ENCODE measurements around the gene CHMP3. TPM values are rescaled to one million over a fixed set of nuclear protein-coding genes. Genes with fewer than 3 reads are reported as not detected.
"Not testable (repeated sequence)": the region's sequence is repeated elsewhere in the genome, so short reads cannot be mapped to it uniquely, and the experiment has no call there.

CHMP3 gene
- total RNA-seq (2014; rRNA removed; shearing (Covaris generic)) = 69.2 and 72.1 TPM in 2 replicates

DNA sequence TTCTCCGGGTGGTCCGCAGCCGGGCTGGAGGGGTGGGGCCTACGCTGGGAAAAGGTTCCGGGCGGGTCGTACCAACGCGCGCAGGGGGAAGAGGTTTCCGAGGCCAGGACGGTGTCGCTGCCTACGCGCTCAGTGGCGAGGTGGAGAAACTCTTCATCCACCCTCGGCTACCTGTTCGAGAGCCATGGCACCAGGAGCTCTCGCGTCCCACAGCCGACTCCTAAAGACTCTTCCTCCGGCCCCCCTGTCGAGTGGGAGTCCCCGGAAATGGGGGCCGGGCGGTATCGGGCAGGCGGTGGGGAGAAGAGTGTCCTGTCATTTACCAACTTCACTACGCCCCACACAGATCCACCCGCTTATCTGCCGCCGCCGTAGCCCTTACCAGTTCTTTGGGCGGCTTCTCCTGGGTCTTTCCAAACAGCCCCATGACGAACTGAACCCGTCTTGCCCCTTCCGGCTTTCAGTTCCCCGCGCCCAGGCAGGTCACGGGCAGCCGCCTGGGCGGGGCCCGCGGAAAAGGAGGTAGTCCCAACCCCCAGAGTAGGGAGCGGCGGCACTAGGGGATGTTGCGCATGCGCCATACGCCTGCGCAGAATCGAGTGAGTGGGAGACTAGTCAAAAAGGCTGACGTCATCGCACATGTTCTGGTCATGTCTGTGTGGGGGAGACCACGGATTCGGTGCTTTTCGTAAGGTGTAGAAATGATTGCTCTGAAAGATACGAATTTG is at the start of gene CHMP3:
TSS of gene CHMP3 (minus strand) at position 522 of the 728 bp plus-strand sequence. CDS start at position 427, 95 bp downstream.
- DNase-seq (ENCODE audit: low spot score) = peak; percentile 96

DNA sequence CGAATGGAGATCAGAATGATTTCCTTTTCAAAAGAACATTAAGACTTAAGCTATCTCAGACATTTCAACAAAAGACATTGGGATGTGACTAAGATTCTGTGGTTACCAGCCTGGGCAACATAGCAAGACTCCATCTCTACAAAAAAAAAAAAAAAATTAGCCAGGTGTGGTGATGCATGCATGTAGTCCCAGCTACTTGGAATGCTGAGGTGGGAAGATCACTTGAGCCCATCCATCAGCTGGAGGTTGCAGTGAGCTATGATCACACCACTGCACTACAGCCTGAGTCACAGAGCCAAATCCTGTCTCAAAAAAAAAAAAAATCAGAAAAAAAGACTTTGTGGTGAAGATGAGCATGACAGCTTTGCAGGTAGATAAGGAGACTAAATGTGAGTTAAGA is 47.6 kb upstream of the CHMP3 start:
- DNase-seq (ENCODE audit: low spot score) = no peak

DNA sequence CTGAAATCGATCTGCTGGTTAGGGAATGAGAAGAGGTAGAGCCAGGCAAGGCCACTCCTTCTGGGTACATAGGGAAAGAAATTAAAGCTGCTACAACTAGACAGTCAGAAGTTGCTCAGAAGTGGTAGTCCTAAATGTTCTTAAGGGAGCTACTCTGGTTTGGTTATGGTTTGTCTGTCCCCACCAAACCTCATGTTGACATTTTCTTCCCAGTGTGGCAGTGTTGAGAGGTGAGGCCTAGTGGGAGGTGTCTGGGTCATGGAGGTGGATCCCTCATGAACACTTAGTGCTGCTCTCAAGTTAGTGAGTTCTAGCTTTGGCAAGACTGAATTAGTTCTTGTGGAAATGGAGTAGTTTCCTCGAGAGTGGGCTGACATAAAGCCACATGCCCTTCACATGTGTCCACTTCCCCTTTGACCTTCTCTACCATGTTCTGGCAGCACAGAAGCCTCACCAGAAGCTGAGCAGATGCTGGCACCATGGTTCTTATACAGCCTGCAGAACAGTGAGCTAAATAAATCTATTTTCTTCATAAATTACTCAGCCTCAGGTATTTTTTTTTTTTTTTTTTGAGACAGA is 45.7 kb upstream of the CHMP3 start:
- no peak for DNase-seq (ENCODE audit: low spot score)

DNA sequence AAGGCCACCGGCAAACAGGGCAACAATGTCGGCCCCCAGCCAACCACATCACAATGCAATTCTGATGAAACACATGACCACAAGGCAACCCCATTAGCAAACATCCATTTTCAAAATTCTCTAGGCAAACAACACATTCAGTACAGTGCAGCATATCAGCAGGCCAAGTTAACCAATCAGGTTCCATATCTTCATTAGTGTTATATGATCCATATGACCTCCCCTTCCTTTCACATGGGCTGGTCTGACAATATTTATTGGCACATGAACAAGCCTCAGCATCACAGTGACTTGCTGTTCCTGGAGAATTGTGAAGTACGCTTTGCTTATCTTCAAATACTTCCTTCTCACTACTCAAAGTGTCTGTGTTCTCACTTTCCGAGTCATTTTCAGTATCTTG is 40.7 kb upstream of the CHMP3 start:
- no peak for DNase-seq (ENCODE audit: low spot score)

DNA sequence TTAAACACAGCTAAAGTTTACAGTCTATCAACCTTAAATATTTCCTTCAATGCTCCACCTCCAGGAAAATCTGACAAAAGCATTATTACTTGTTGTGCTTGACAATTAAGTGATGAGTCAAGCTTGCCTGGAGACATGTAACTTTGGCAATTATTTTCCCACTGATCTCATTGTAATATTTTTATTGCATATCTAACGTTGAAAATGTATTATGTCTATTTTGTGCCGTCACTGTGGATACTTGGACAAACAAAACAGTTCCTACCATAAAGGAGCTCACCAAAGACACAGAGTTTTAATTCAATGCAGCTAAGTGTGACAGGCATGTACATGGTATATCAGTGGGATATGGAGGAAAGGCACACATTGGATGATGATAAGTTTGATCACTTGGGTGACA is 35.7 kb upstream of the CHMP3 start:
- no peak for DNase-seq (ENCODE audit: low spot score)

DNA sequence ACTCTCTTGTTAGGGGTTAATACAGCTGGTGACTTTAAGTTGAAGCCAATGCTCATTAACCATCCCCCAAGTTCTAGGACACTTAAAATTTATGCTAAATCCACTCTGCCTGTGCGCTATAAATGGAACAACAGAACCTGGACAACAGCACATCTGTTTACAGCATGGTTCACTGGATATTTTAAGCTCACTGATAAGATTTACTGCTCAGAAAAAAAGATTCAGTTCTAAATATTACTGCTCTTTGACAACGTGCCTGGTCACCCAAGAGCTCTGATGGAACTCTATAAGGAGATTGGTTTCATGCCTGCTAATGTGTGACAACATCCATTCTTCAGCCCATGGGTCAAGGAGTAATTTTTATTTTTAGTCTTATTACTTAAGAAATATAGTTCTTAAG is 32.9 kb upstream of the CHMP3 start:
- no peak for DNase-seq (ENCODE audit: low spot score)

DNA sequence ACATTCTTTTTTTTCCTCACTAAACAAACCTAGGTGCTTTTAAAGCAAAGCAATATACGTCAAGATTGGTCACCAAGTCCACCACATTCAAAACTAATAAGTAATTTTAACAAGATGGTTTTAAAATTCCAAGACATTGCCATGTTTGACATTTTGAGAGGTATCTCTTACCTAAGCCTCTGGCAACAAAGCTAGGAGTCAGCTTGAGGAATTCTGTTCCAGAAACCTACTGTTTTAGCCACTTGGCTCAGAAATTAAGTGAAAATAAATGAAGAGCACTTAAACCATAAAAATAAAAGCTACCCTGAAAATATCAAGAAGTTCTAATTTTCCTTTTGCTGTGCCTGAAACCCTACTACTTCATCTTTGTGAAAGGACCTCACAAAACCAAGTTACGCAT is 30.0 kb upstream of the CHMP3 start:
- no peak for DNase-seq (ENCODE audit: low spot score)

DNA sequence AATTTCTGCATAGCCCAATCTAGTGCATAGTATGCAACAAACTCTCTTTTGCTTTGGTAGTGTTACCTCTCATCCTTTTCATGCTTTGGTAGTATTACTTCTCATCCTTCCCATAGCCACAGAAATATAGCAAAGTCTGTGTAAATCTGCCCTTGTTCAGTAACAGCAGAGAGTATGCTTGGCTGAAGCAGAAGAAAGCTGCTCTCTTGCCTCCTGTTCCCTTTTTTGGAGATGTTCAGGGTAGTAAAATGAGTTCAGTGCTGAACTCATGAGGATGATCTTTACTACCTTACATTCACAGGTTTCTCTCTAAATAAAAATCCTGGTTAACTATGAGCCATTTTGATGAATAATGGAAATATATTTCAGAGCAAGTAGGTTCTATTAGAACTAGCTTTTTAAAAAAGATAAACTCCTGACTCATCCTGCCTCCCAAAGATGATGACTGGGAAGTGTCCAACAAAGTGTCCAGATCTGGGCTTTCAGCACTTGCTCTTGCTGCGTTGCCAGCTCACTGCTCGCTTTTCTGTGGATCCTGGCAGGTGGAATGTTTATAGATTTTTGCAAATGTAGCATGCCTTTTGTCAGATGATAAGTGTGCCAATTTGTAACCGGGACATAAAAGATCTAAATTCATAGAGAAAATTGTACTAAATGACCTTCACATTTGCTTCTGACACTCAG is 29.4 kb upstream of the CHMP3 start:
- DNase-seq (ENCODE audit: low spot score) = no peak

DNA sequence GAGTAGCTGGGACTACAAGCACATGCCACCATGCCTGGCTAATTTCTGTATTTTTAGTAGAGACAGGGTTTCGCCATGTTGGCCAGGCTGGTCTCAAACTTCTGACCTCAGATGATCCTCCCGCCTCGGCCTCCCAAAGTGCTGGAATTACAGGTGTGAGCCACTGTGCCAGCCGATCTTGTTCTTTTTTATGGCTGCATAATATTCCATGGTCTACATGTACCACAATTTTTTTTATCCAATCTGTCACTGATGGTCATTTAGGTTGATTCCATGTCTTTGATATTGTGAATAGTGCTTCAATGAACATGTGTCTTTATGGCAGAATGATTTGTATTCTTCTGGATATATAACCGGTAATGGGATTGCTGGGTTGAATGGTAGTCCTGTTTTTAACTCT is 26.5 kb upstream of the CHMP3 start:
- not testable (repeated sequence) for DNase-seq (ENCODE audit: low spot score)

DNA sequence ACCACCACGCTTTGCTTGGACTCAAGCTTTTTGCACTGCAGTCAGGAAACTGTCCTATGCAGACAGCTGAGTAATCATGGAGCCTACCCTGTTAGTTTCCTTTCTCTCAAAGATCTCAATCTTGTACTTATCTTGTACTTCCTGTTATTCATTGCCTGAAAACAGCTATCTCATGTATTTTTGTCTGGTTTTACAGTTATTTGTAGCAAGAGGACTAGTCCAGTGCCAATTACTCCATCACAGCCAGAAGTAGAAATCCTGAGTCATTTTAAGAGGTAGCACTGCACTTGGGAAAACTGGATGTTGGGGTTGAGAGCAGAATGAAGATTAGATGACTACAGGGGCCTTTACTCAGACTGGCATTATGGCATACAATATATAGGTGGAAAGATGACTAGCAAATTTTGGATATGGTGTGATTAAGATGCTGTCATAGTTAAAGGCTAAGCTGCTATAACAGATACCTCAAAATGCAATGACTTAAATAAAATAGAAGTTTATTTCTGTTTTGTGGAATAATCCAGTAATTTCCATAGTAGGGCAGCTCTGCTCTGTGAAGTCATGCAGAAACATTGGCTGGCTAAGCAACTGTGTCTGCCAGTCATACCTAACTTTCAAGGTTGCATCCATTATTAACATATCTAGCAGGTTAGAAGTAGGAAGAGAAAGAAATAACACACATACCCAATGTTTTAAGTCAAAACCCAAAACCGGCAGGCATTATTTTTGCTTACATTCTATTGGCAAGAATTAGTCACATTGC is 21.1 kb upstream of the CHMP3 start:
- peak; percentile 23 for DNase-seq (ENCODE audit: low spot score)

DNA sequence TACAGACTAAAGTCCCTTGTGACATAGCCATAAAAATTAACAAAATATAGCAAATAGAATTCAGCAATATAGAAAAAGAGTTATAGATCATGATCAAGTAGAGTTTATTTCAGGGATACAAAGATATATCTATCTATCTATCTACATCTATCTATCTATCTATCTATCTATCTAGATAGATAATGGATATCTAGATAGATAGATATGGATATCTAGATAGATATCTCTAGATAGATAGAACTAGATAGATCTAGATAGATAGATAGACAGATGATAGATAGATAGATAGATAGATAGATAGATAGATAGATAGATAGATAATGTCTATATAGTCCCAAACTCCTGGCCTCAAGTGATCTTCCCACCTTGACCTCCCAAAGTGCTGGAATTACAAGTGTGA is 17.3 kb upstream of the CHMP3 start:
- no peak for DNase-seq (ENCODE audit: low spot score)

DNA sequence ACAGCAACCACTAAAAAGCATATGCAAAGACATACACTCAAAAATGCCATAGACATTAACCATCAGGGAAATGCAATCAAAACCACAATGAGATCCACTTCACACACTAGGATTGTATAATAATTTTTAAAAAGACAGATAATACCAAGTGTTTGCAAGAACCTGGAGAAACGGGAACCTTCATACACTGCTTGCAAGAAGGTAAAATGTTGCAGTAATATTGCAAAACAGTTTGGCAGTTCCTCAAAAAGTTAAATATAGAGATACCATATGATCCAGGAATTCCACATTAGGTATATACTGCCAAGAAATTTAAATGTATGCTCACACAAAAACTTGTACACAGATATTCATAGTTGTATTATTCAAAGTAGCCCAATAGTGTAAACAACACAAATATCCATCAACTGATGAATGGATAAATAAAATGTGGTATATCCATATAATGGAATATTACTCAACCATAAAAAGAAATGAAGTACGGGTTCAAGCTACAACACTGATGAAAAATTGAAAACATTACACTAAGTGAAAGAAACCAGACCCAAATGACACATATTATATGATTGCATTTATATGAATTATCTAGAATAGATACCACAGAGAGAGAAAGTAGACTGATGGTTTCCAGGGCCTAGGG is 14.7 kb upstream of the CHMP3 start:
- DNase-seq (ENCODE audit: low spot score) = no peak

DNA sequence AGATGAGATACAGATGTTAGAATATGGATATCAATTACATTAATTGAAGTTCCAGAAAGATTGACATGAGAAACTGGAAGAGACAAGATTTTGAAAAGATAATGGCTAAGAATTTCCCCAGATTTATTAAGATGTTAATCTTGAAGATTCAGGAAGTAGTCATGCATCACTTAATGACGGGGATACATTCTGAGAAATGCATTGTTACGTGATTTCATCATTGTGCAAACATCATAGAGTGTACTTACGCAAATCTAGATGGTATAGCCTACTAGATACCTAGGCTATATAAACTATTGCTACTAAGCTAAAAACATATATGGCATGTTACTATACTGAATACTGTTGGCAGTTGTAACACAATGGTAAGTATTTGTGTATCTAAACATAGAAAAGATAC is 6.8 kb upstream of the CHMP3 start:
- no peak for DNase-seq (ENCODE audit: low spot score)

DNA sequence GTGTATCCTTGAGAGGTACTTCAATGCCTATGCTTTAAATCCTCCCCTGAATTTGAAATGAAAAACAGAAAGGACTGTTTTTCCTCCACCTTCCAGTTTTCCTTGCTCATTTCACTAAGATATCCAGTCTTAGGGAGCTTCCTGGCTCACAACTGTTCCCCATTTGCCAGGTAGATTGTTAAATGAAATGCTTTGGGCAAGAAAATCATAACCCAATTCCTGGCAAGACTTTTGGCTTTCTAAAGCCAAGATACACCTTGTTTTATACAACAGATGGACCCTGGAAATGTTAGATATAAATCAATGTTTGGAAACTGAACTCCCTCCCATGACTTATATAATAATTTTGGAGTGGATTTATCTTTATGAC is 3.6 kb upstream of the CHMP3 start:
- DNase-seq (ENCODE audit: low spot score) = no peak

DNA sequence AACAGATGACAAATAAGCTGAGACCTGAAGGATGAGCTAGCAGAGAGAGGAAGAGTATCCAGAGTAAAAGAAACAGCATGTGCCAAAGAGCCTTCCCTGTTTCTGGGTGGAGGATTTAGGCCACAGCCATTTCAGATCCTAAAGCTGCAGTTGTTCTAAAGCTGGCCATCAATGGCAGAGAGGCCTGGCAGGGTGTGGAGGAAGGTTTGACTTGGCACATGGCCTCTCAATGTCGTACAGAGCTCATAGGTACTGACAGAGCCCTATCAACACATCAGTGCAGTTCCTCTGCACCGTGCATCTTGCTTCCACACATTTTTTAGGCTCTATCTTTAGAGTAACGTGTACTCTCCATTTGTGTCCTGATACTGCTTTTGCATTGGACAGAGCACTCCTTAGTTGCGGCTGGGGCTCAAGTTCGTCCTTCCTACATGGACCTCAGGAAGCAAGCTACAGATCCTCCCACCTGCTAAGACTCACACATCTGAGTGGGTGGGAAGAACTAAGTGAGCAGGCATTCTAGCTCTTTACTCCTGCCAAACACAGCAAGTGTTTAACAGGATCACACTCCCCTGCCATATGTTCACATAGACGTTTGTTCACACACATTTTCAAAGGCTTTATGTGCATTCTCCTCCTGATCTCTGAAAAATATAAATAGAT is 3.0 kb upstream of the CHMP3 start:
- DNase-seq (ENCODE audit: low spot score) = no peak

DNA sequence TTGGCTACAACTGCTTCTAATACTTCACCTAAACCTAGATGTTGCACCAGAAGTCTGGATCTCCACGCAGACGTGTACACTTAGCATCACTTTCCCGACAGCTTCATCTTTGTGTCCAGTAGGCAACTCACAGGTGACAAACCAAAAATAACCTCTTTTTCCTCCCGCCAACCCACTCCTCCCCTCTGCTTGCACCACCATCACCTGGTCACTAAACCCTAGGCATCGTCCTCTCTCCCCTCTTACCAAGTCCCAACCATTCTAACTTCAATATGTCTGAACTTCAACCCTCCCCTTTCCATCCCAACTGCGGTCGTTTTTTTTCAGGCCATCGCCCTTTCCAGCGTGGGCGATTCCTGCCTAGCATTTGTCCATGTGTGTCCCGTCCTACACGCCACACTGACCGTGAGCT is 413 bp upstream of the CHMP3 start:
- DNase-seq (ENCODE audit: low spot score) = no peak

DNA sequence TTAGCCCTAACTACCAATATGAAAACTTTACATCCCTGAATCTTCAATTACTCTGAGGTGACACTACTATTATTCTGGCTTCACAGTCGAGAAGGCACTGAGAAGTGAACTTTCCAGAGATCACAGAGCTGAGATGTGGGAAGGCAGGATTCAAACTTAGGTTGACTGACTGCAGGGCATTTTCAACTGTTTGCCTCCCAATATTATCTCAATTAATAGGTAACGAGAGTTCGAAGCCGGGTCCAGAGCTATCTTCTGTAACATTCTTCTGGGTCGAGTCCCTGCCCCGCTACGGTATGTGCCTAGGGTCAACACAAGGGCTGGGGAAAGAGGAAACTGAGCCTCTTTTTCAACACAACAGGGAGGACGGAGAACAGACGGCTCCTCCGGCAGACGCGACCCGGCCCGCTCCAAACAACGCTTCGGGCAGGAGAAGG is 740 bp downstream of the CHMP3 start:
- DNase-seq (ENCODE audit: low spot score) = no peak

DNA sequence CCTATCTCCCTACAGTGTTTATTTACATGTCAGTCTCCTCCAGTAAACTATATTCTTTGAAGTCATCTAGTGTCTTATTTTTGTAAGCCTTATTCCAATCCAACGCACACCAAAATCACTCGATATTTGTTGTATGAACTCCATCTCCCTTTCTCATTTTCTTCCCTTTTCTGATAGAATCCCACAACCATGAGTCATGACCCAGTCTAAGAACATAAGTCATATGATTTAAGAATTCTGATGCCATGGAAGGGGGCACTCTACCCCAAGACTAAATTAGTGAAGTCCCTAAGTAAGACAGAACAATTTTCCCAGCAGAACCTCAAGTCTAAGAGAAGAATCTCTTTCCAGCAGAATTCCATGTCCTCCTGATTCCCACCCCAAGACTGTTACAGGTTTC is 5.4 kb downstream of the CHMP3 start:
- DNase-seq (ENCODE audit: low spot score) = no peak

DNA sequence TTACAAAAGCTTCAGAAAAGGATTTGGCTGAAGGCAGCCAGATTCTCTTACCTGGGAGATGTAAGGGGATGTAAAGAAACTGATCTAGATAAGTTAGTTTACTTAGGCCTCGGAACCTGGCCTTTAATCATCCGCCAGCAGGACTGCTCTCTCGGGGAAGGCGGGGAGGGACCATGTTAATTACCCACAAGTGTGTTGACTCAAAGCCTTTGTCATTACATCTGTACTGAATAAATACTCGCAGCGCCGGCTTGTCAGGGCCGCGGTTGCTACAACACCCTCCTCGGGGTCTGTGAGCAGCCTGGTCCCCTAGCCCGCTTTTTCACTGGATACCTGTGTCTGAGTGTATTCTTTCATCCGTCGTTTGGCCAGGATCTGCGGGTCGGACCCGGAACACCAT is 6.7 kb downstream of the CHMP3 start:
- DNase-seq (ENCODE audit: low spot score) = no peak

DNA sequence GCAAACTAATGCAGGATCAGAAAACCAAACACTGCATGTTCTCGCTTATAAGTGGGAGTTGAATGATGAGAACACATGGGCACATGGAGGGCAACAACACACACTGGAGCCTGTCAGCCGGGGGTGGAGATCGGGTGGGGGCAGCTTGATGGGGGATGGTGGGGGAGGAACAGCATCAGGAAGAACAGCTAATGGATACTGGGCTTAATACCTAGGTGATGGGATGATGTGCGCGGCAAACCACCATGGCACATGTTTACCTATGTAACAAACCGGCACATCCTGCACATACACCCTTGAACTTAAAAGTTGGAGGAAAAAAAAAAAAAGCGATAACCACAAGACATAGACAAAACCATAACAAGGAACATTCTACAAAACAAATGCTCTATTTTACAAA is 10.4 kb downstream of the CHMP3 start:
- DNase-seq (ENCODE audit: low spot score) = no peak

DNA sequence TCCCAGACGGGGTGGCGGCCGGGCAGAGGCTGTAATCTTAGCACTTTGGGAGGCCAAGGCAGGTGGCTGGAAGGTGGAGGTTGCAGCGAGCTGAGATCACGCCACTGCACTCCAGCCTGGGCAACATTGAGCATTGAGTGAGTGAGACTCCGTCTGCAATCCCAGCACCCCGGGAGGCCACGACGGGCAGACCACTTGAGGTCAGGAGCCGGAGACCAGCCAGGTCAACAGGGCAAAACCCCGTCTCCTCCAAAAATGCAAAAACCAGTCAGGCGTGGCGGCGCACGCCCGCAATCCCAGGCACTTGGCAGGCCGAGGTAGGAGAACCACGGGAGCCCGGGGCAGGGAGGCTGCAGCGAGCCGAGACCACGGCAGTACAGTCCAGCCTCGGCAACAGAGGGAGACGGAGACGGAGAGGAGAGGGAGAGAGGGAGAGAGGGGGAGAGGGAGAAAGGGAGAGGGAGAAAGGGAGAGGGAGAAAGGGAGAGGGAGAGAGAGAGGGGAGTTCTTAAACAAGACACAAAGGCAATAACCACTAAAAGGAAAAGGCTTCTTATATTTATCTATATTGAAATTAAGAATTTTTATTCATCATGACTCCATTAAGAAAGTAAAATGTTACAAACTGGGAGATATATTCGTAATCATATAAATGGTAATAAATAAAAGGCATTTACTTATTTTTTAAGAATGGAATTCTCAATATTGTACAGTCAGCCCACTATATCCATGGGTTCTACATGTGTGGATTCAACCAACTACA is 13.1 kb downstream of the CHMP3 start:
- DNase-seq (ENCODE audit: low spot score) = not testable (repeated sequence)

All from H4 (cell line).